GM12878 (cell line): ENCODE results near the gene BRD1. TPM values are rescaled to one million over a fixed set of nuclear protein-coding genes. Genes with fewer than 3 reads are reported as not detected.

Experiments
- ATAC-seq: fragments of 200-7000 bp; cut with Tn5 transposase; 3 replicates; pipeline ENCODE4 v1.9.1; 2020; ENCODE audit warnings: mild to moderate bottlenecking, moderate library complexity
- BruUV-seq: library from RNA; stranded (reverse); fragments of 400-500 nt; replicated peaks from 2 replicates; lab custom pipeline; 2021; lab: Mats Ljungman, UMichigan
- CTCF ChIA-PET: fragments of 300-600 bp; sonication (Branson Sonifier 250); formaldehyde crosslinking; extraction: SDS; loops from one replicate; lab custom pipeline; 2021; ENCODE audit warnings: inconsistent platforms; lab: Yijun Ruan, JAX
- POLR2A ChIA-PET: fragments of 350-600 bp; formaldehyde crosslinking; extraction: SDS; loops from one replicate; lab custom pipeline; 2021; ENCODE audit warnings: inconsistent platforms; lab: Charles Lee
- RAD21 ChIA-PET: fragments of 300-600 bp; sonication (Branson Sonifier 250); formaldehyde crosslinking; loops from one replicate; lab custom pipeline; 2023; ENCODE audit warnings: antibody characterized with exemption; ENCODE audit not compliant: unreplicated experiment; lab: Charles Lee
- SMC1A ChIA-PET: fragments of 300-600 bp; sonication (Branson Sonifier 250); formaldehyde crosslinking; loops from one replicate; lab custom pipeline; 2023; ENCODE audit not compliant: unreplicated experiment, uncharacterized antibody; lab: Charles Lee
- DNase-seq: peaks from one replicate; pipeline ENCODE4 v3.0.0-alpha.2; 2011; ENCODE audit warnings: low read depth, low spot score
- FAIRE-seq: peaks from 3 replicates; lab custom pipeline; 2011; peaks lifted over from hg19 to GRCh38; lab: Jason Lieb, UNC
- H2AFZ ChIP-seq: 2 replicates; pipeline ENCODE4 v1.6.0; 2011; ENCODE audit warnings: low read depth, low read length, control low read depth; ENCODE audit not compliant: control insufficient read depth
- H3K27ac ChIP-seq: 2 replicates; pipeline ENCODE4 v1.5.1; 2011; ENCODE audit warnings: control low read depth; ENCODE audit not compliant: control insufficient read depth, insufficient read depth
- H3K27me3 ChIP-seq, 2 experiments: replicated peaks in 1 of 2; 2 replicates each; pipeline versions ENCODE4 v1.6.0 to v1.6.1; 2011; ENCODE audit warnings: low read length in 1 of 2; ENCODE audit not compliant: control insufficient read depth in 2 of 2, insufficient read depth in 2 of 2
- H3K36me3 ChIP-seq, 2 experiments: 2 replicates each; pipeline ENCODE4 v1.5.1; 2011; ENCODE audit warnings: low read length in 1 of 2; ENCODE audit not compliant: control insufficient read depth in 2 of 2, insufficient read depth in 2 of 2
- H3K4me1 ChIP-seq: 2 replicates; pipeline ENCODE4 v1.6.1; 2011; ENCODE audit warnings: mild to moderate bottlenecking, low read length, moderate library complexity, mixed read lengths; ENCODE audit not compliant: control insufficient read depth, insufficient read depth
- H3K4me2 ChIP-seq: 2 replicates; pipeline ENCODE4 v1.6.0; 2011; ENCODE audit warnings: control low read depth; ENCODE audit not compliant: control insufficient read depth, insufficient read depth
- H3K4me3 ChIP-seq: fragments of 200-600 bp; sonication (generic); 2 replicates; pipeline ENCODE4 v1.5.1; 2016
- H3K79me2 ChIP-seq: 2 replicates; pipeline ENCODE4 v1.6.0; 2011; ENCODE audit warnings: low read length; ENCODE audit not compliant: control insufficient read depth, insufficient read depth
- H3K9ac ChIP-seq: 2 replicates; pipeline ENCODE4 v1.8.0; 2011; ENCODE audit warnings: low read length, control low read depth, mixed read lengths; ENCODE audit not compliant: control insufficient read depth, insufficient read depth
- H3K9me3 ChIP-seq: replicated peaks from 3 replicates; pipeline ENCODE4 v1.5.1; 2011; ENCODE audit warnings: mild to moderate bottlenecking, low read length; ENCODE audit not compliant: control insufficient read depth, insufficient read depth
- H4K20me1 ChIP-seq: 2 replicates; pipeline ENCODE4 v1.6.0; 2011; ENCODE audit not compliant: control insufficient read depth, insufficient read depth
- ATF3 ChIP-seq: IDR thresholded peaks from 2 replicates; pipeline ENCODE4 v1.6.1; 2011; ENCODE audit warnings: low read depth, mild to moderate bottlenecking, low read length, moderate library complexity, borderline replicate concordance; ENCODE audit errors: extremely low read depth
- BRCA1 ChIP-seq: IDR thresholded peaks from 2 replicates; pipeline ENCODE4 v1.6.1; 2011; ENCODE audit warnings: low read depth, low read length, improper control_type of control experiment
- CREB1 ChIP-seq: IDR thresholded peaks from 2 replicates; pipeline ENCODE4 v1.6.1; 2012; ENCODE audit warnings: low read depth, mild to moderate bottlenecking, inconsistent platforms
- ESRRA ChIP-seq: IDR thresholded peaks from 2 replicates; pipeline ENCODE4 v1.6.1; 2012; ENCODE audit warnings: mild to moderate bottlenecking, low read length, improper control_type of control experiment
- GABPA ChIP-seq: IDR thresholded peaks from 2 replicates; pipeline ENCODE4 v1.6.1; 2014; ENCODE audit warnings: antibody characterized with exemption, low read depth, mild to moderate bottlenecking, inconsistent platforms
- NFXL1 ChIP-seq: fragments of 450-650 bp; IDR thresholded peaks from 2 replicates; pipeline ENCODE4 v1.6.1; 2017; ENCODE audit warnings: antibody characterized with exemption, mild to moderate bottlenecking, borderline replicate concordance
- PML ChIP-seq: IDR thresholded peaks from 2 replicates; pipeline ENCODE4 v1.6.1; 2012; ENCODE audit warnings: low read length, inconsistent platforms
- SKIL ChIP-seq: fragments of 450-650 bp; IDR thresholded peaks from 2 replicates; pipeline ENCODE4 v1.6.1; 2017; ENCODE audit warnings: mild to moderate bottlenecking, low read depth, inconsistent platforms; ENCODE audit not compliant: poor library complexity, severe bottlenecking
- TAF1 ChIP-seq: IDR thresholded peaks from 2 replicates; pipeline ENCODE4 v1.6.1; 2011; ENCODE audit warnings: mild to moderate bottlenecking, low read depth, low read length, borderline replicate concordance
- ZBTB40 ChIP-seq: fragments of 450-650 bp; IDR thresholded peaks from 2 replicates; pipeline ENCODE4 v1.6.1; 2016; ENCODE audit warnings: mild to moderate bottlenecking, moderate library complexity, borderline replicate concordance
- WGBS: methylation state at CpG from one replicate; pipeline ENCODE4 v1.1.6; 2016; ENCODE audit warnings: low lambda C conversion rate; ENCODE audit not compliant: insufficient replicate concordance, insufficient coverage; ENCODE audit errors: missing lambda C conversion rate; 5-methylcytosine and 5-hydroxymethylcytosine counted together
- in situ Hi-C: fragments of 300-500 bp; cut with MboI; formaldehyde crosslinking; loops from 9 replicates; pipeline ENCODE4 v1.14.3; 2018; ENCODE audit warnings: mixed read lengths
- intact Hi-C: fragments of 100-400 bp; cut with micrococcal nuclease; formaldehyde crosslinking; loops from one replicate; pipeline ENCODE4 v1.14.2; 2022; ENCODE audit not compliant: unreplicated experiment
- polyA plus RNA-seq, 11 experiments: library from polyadenylated mRNA; depleted of rRNA in 4 of 11; unstranded in 6 of 11; stranded (reverse) in 5 of 11; fragments of >200 nt; fragmentation: Nextera tagmentation in 4 of 11; fragmentation: Illumina TruSeq in 1 of 11; extraction: Ambion mirVana in 4 of 11; extraction: Trizol in 1 of 11; gene quantifications; 1 replicate in 1 of 11; 2 replicates in 10 of 11; pipeline versions ENCODE4 v1.2.1 to v1.2.3, GENCODE V29; 2011 to 2016; ENCODE audit warnings: inconsistent platforms in 2 of 11, missing spikeins in 2 of 11, low read depth in 1 of 11
- total RNA-seq, 4 experiments: library from RNA; depleted of rRNA in 3 of 4; stranded (reverse); fragments of >200 nt in 3 of 4; fragmentation: Illumina TruSeq in 1 of 4; extraction: Trizol in 1 of 4; gene quantifications; 2 replicates each; pipeline versions ENCODE4 v1.2.1 to v1.2.3, GENCODE V29; 2013 to 2021

Gene BRD1
- total and polyA plus RNA-seq, 10 of the 15 experiments (the other 5 are each of a cell fraction or from before 2014, with no cell fraction given), result 0.90 to 26.4 (median 7.1) TPM

- ATAC-seq (no peak), DNase-seq (no peak), FAIRE-seq (no peak)
- ChIA-PET RAD21 (no interaction called here), POLR2A (no interaction called here), SMC1A (no interaction called here), CTCF (interaction anchor here (1.0 to 1.8 kb wide), 2 partner anchors 11 to 229 kb away, joined by 3 to 5 read pairs; no protein-coding TSS in a partner anchor)
- whole genome bisulfite sequencing, result 87% methylated on average over 17 of the region's 18 CpGs
- intact Hi-C loops, result no loop called here
- Histone ChIP-seq H3K79me2 (peaks cover 25% of the 10 kb centered on the region), H4K20me1 (peaks cover 8% of the 10 kb centered on the region), H3K27me3 (no peaks in the 10 kb centered on the region), H3K4me1 (no peaks in the 10 kb centered on the region), H2AFZ (no peak overlapping the region), H3K9ac (no peak overlapping the region), H3K9me3 (no peaks in the 10 kb centered on the region), H3K4me2 (no peak overlapping the region), H3K36me3 (peaks cover 34 to 50% of the 10 kb centered on the region in 2 experiments), H3K4me3 (no peak overlapping the region), H3K27ac (no peak overlapping the region)
- no TSS peak for BruUV-seq
- TF ChIP-seq CREB1 (no peak), PML (no peak), ESRRA (no peak), NFXL1 (no peak), ZBTB40 (no peak), SKIL (no peak), BRCA1 (no peak), GABPA (no peak), TAF1 (no peak), ATF3 (no peak)
- in situ Hi-C loops, result no loop called here
Observed at GRCh38 chr22:49801391-49802060, 26.1 kb downstream of the BRD1 start.
